SK-N-SH (cell line): ENCODE measurements around the gene NELFE. TPM values are rescaled to one million over a fixed set of nuclear protein-coding genes. Genes with fewer than 3 reads are reported as not detected.
"Not testable (repeated sequence)": the region's sequence is repeated elsewhere in the genome, so short reads cannot be mapped to it uniquely, and the experiment has no call there.

Source experiments
- CTCF ChIA-PET: fragments of 300-600, 350-600 bp; formaldehyde crosslinking; extraction: SDS; loops from one replicate; lab custom pipeline; 2021; lab: Yijun Ruan, JAX
- POLR2A ChIA-PET: fragments of 350-600 bp; sonication (Branson Sonifier 250); formaldehyde crosslinking; extraction: SDS; loops from one replicate; lab custom pipeline; 2020; ENCODE audit warnings: antibody characterized with exemption, inconsistent platforms; lab: Yijun Ruan, JAX
- DNase-seq: peaks from one replicate; pipeline ENCODE4 v3.0.0; 2012
- H2AFZ ChIP-seq: fragments of 200-600 bp; sonication (generic); 2 replicates; pipeline ENCODE4 v1.8.1; 2016; ENCODE audit warnings: antibody characterized with exemption, mild to moderate bottlenecking, low read depth
- H3F3A ChIP-seq: fragments of 200-600 bp; sonication (generic); replicated peaks from 2 replicates; pipeline ENCODE3; 2016; ENCODE audit warnings: antibody characterized with exemption, mild to moderate bottlenecking; ENCODE audit not compliant: insufficient read depth
- H3K27ac ChIP-seq, 2 experiments: fragments of 200-500 bp in 1 of 2; fragments of 200-600 bp in 1 of 2; sonication (Bioruptor generic) in 1 of 2; sonication (generic), shearing (Covaris generic) in 1 of 2; 2 replicates each; pipeline versions ENCODE4 v1.5.1 to v1.6.1; 2014 to 2016; ENCODE audit warnings: low read depth in 2 of 2, inconsistent platforms in 1 of 2, low read length in 1 of 2, mild to moderate bottlenecking in 1 of 2, mixed read lengths in 1 of 2
- H3K27me3 ChIP-seq: fragments of 200-600 bp; sonication (generic), shearing (Covaris generic); 2 replicates; pipeline ENCODE4 v1.6.1; 2016; ENCODE audit warnings: mixed run types; ENCODE audit not compliant: insufficient read depth
- H3K36me3 ChIP-seq, 2 experiments: fragments of 200-500 bp in 1 of 2; fragments of 200-600 bp in 1 of 2; sonication (Bioruptor generic) in 1 of 2; sonication (generic) in 1 of 2; replicated peaks in 1 of 2; 2 replicates each; pipeline versions ENCODE3 to v1.5.1; 2014 to 2016; ENCODE audit warnings: low read length in 1 of 2, mild to moderate bottlenecking in 1 of 2; ENCODE audit not compliant: insufficient read depth in 2 of 2, control insufficient read depth in 1 of 2
- H3K4me1 ChIP-seq, 2 experiments: fragments of 200-500 bp in 1 of 2; fragments of 200-600 bp in 1 of 2; sonication (Bioruptor generic) in 1 of 2; sonication (generic), shearing (Covaris generic) in 1 of 2; 2 replicates each; pipeline versions ENCODE4 v1.5.1 to v1.6.1; 2014 to 2016; ENCODE audit warnings: low read depth in 1 of 2, low read length in 1 of 2, mixed run types in 1 of 2; ENCODE audit not compliant: insufficient read depth in 2 of 2, control insufficient read depth in 1 of 2
- H3K4me2 ChIP-seq: fragments of 200-600 bp; sonication (generic), shearing (Covaris generic); 2 replicates; pipeline ENCODE4 v1.6.1; 2017; ENCODE audit warnings: mixed run types
- H3K4me3 ChIP-seq, 2 experiments: fragments of 200-500 bp in 1 of 2; fragments of 200-600 bp in 1 of 2; sonication (Bioruptor generic) in 1 of 2; sonication (generic), shearing (Covaris generic) in 1 of 2; 2 replicates each; pipeline versions ENCODE4 v1.5.1 to v1.8.1; 2014 to 2016; ENCODE audit warnings: low read depth in 2 of 2, inconsistent platforms in 1 of 2, low read length in 1 of 2, mild to moderate bottlenecking in 1 of 2, mixed read lengths in 1 of 2, moderate library complexity in 1 of 2
- H3K79me2 ChIP-seq: fragments of 200-600 bp; sonication (generic); 2 replicates; pipeline ENCODE4 v1.8.1; 2017; ENCODE audit warnings: mild to moderate bottlenecking; ENCODE audit not compliant: insufficient read depth
- H3K9ac ChIP-seq: fragments of 200-600 bp; sonication (generic); 2 replicates; pipeline ENCODE4 v1.6.1; 2017; ENCODE audit warnings: mixed run types
- H3K9me2 ChIP-seq: fragments of 200-600 bp; sonication (generic); 2 replicates; pipeline ENCODE4 v1.6.1; 2017; ENCODE audit warnings: mixed run types
- H3K9me3 ChIP-seq: fragments of 200-600 bp; sonication (generic); 2 replicates; pipeline ENCODE4 v1.6.1; 2017; ENCODE audit warnings: mixed run types, mild to moderate bottlenecking, moderate library complexity
- H4K20me1 ChIP-seq: fragments of 200-600 bp; sonication (generic); 2 replicates; pipeline ENCODE4 v1.6.1; 2017; ENCODE audit warnings: mild to moderate bottlenecking, mixed run types; ENCODE audit not compliant: insufficient read depth
- WGBS: methylation state at CpG from one replicate; pipeline ENCODE4 v1.1.6; 2017; ENCODE audit warnings: low lambda C conversion rate; 5-methylcytosine and 5-hydroxymethylcytosine counted together
- polyA plus RNA-seq, 3 experiments: library from polyadenylated mRNA; depleted of rRNA; stranded (reverse); fragments of >200 nt; gene quantifications; 2 replicates each; pipeline ENCODE4 v1.2.3, GENCODE V29; 2012

The NELFE gene
- polyA plus RNA-seq, 1 of the 3 experiments (the other 2 are of a cell fraction): 116 TPM

- H3K4me1 ChIP-seq, H3F3A ChIP-seq, H3K27ac ChIP-seq, H2AFZ ChIP-seq, DNase-seq, H3K4me2 ChIP-seq, H3K4me3 ChIP-seq, CTCF ChIA-PET, H4K20me1 ChIP-seq, H3K36me3 ChIP-seq, H3K9me3 ChIP-seq, H3K9me2 ChIP-seq, H3K9ac ChIP-seq, H3K79me2 ChIP-seq, H3K27me3 ChIP-seq, POLR2A ChIA-PET: not testable (repeated sequence)
- WGBS: 85% methylated on average over 3 of the region's 4 CpGs
Observed at GRCh38 chr6:32004393-32004792, 45.6 kb upstream of the NELFE start.

GRCh38 chr6:32003301-32003700 lies 44.5 kb upstream of the NELFE start:
- H3K9ac ChIP-seq, H3K27me3 ChIP-seq, POLR2A ChIA-PET, H3K36me3 ChIP-seq, H3K79me2 ChIP-seq, H4K20me1 ChIP-seq, H3K9me3 ChIP-seq, H3K4me2 ChIP-seq, H3F3A ChIP-seq, DNase-seq, H3K4me1 ChIP-seq, H2AFZ ChIP-seq, H3K27ac ChIP-seq, H3K4me3 ChIP-seq, H3K9me2 ChIP-seq, CTCF ChIA-PET: not testable (repeated sequence)
- no CpG with 5 or more reads among the region's 7 CpGs for WGBS

- H3K9ac ChIP-seq, H2AFZ ChIP-seq, H3F3A ChIP-seq, H3K4me1 ChIP-seq, H3K27me3 ChIP-seq, H3K4me2 ChIP-seq, H4K20me1 ChIP-seq, H3K9me3 ChIP-seq, DNase-seq, H3K9me2 ChIP-seq, CTCF ChIA-PET, H3K79me2 ChIP-seq, H3K4me3 ChIP-seq, H3K27ac ChIP-seq, POLR2A ChIA-PET, H3K36me3 ChIP-seq: not testable (repeated sequence)
- WGBS: no CpG with 5 or more reads among the region's 15 CpGs
Observed at GRCh38 chr6:32002546-32003268, 43.9 kb upstream of the NELFE start.

- H3K4me1 ChIP-seq, H3K9me3 ChIP-seq, DNase-seq, H3K79me2 ChIP-seq, POLR2A ChIA-PET, H4K20me1 ChIP-seq, H3K27me3 ChIP-seq, H3K36me3 ChIP-seq, H2AFZ ChIP-seq, H3K4me3 ChIP-seq, H3K9ac ChIP-seq, H3K4me2 ChIP-seq, CTCF ChIA-PET, H3F3A ChIP-seq, H3K9me2 ChIP-seq, H3K27ac ChIP-seq: not testable (repeated sequence)
- WGBS: 76% methylated on average over 5 of the region's 6 CpGs
Observed at GRCh38 chr6:31996385-31996784, 37.6 kb upstream of the NELFE start.

GRCh38 chr6:31994421-31994820 lies 35.6 kb upstream of the NELFE start:
- H3F3A ChIP-seq, H3K79me2 ChIP-seq, CTCF ChIA-PET, H4K20me1 ChIP-seq, DNase-seq, H3K4me3 ChIP-seq, H3K27ac ChIP-seq, H3K9me3 ChIP-seq, H3K27me3 ChIP-seq, H2AFZ ChIP-seq, H3K36me3 ChIP-seq, POLR2A ChIA-PET, H3K9ac ChIP-seq, H3K4me1 ChIP-seq, H3K4me2 ChIP-seq, H3K9me2 ChIP-seq: not testable (repeated sequence)
- 87% methylated on average over 6 of the region's 14 CpGs for WGBS

GRCh38 chr6:31989363-31989762 lies 30.6 kb upstream of the NELFE start:
- H3K4me3 ChIP-seq, H2AFZ ChIP-seq, H3K9me3 ChIP-seq, CTCF ChIA-PET, H3K9me2 ChIP-seq, H3F3A ChIP-seq, H3K36me3 ChIP-seq, H3K4me1 ChIP-seq, DNase-seq, H3K79me2 ChIP-seq, H4K20me1 ChIP-seq, H3K27ac ChIP-seq, POLR2A ChIA-PET, H3K27me3 ChIP-seq, H3K4me2 ChIP-seq, H3K9ac ChIP-seq: not testable (repeated sequence)
- WGBS: no CpG with 5 or more reads among the region's 10 CpGs
